HG03064 (cell line): ENCODE measurements around the gene SASH1.

Experiments
- ATAC-seq: cut with Tn5 transposase; IDR thresholded peaks from one replicate; pipeline ENCODE4 v1.9.1; 2021; ENCODE audit warnings: low read depth; ENCODE audit not compliant: unreplicated experiment

SASH1 gene

DNA sequence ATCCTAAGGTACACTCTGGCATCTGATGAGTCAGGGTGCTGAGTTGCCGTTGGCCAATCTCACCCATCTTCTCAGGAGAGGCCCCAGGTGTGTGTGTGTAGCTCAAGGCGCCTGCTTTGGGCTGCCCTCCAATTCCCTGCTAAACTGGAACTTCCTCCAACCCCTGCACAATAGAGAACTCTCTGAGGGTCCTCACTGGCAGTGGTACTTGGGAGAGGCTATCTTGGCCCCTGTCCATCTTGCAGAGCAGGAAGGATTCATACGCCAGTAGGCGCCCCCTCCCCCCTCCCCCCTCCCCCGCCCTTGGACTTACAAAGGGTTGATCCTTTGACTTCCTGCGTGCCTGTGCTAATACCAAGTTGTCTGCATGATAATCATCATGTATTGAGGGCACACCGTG is 173.6 kb downstream of the SASH1 start:
- ATAC-seq, result no peak

DNA sequence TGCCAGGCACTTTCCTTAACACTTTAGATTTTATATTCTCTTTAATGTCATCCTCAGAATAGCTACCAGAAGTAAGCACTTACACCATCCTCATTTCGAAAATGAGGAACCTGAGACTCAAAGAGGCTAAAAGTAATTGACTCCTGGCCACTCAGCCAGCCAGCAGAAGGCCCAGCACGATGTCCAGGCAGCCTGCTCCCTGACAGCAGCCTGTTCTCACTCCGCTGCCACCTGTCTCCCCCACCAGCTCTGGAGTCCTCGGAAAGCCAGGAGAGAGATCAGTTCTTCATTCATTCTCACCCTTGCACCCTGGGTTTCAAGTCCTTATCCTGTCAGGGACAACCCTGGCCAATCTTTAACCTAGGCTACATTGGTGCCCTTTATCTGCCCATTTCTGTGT is 174.0 kb downstream of the SASH1 start:
- ATAC-seq, result no peak

DNA sequence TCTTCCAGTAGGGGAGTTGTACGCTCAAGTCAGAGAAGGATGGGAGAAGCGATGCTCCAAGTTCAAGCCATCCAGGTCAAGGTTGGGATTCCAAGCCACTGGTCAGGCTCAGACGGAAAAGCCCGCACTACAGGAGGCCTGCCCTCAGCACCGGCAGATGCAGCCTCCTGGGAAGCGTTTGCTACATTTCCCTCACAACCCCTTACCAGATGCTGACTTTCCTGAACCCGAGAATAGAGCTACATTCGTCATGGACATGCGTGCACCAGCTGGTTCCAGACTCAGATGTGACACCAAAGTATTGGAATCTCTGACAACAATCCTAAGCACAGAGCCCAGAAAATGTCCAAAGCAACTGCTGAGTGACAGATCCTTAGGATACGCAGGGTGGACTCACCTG is 174.8 kb downstream of the SASH1 start:
- ATAC-seq, result no peak

DNA sequence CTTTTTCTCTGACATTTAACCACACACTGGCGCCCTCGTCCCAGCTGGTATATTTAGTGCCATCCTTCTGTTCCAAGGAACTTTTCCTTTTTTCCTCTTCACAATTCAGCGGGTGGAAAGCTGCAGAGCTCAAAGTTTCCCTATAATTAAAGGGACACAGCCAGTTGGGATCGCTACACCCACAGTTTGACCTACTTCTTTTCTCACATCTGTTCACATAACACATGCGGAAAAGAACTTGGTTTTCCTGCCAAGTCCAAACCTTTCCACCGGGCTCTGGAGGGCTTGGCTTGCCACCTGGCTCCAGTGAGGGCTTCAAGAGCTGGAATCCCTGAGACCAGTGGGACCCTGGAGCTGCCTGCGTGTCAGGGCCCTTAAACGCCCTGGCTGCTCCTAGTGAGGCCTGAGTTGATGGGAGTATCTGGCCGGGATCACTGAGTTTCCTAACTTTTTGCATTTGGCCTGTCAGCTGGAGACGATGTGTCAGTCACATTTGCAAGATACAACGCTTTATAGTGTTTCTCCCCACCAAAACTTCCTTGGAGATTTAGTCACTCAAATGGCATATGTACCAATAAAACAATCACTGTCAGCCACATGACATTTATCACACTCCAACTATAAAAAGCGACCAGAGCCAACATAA is 176.0 kb downstream of the SASH1 start:
- ATAC-seq, result no peak

DNA sequence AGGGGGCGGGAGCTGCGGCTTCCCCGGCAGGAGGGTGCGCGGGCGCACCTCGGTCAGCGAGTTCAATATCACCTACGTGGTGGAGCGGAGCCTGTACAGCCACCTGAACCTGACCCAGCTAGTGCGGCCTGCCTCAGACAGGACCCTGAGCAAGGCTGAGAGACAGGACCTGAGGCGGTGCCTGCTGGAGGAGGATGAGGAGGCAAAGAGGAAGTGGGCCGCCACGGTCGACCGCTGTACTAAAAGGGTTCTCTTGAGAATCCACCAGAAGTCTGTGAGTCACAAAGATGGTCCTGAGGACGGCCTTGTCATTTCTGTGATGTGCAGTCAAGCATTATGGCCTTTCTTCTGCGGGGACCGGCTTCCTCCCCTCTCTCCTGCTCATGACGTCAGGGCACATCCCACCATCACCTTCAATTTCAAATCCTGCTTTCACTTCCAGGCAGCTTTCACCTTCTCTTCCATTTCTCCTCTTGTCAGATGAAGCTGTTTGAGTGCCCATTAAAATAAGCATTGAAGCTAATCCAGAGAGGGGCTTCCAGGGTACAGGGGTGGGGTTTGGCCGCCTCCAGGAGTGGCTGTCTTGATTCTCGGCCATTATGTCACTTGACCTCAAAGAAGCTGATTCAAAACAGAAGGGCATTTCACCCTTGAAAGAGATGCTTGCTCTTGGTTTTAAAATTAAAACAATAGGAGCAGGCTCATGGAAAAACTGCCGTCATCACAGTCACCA is 177.6 kb downstream of the SASH1 start:
- ATAC-seq, result peak; percentile 88

DNA sequence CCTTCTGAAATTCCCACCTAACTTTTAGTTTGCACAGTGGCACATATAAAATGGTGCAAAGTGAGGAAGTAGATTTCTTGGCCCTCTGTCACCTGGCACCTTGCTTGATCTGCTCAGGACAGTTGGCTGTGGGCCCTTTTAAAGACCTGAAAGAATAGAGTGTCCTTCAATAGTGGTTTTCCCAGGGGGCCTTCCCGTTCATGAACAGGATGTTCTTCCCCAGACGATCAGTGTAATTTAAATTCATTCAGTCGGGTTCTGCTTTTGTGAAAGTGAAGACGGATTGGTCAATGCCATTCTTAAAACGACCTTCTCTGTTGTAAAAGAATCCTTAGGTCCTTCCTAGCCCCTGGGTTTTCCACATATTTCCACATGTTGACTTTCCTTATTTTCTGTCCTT is 178.5 kb downstream of the SASH1 start:
- no peak for ATAC-seq

DNA sequence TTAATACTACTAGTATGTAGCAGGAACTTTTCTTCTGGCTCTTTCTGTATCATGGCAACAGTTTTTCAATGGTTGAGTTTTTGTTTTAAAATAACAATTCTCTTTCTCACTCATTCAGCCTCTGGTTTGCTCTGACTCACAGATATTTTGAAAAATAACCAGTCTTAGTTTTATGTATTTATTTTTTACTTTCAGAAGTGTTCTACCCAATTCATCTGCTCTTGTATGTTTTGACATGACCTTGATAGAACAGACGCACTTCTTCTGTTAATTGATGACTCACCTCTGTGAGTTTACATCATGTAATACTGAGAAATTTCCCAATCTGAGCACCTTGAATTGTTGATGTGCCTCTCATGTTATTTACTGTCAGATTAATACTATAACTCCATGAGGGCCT is 178.9 kb downstream of the SASH1 start:
- no peak for ATAC-seq

DNA sequence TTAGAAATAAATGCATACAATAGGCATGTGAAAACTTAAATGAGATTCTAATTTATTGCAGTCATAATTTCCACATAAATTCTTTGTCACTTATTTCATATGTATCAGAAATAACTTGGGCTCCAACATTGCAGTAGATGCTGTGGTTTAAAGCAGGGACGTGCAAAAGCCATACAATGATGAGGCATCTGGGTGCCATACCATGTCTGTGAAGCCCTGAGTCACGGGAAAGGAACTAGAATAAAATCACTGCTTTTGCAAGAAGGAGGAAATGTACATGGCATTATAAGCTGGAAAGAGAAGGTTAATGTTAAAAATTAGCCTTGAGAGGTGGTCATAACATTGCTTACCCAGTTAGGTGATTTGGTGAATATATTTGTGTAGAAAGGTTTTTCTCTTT is 180.4 kb downstream of the SASH1 start:
- ATAC-seq, result no peak

DNA sequence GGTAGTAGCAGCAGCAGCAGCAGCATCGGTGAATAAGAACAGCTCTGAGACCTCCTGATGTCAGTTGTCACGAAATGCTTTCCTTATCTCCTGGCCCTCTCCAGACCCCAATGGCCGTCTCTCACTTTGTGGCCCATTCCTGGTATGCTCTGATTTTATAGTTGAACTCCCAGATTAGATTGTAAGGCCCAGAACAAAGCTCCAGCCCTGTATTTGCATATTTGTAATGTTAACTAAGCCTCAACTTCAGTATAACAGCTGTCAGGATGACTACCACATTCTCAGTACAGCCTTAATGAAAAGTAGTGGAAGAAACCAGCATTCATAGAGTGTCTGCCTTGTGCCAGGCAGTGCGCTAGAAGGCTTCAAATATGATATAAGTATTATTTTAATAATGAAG is 180.9 kb downstream of the SASH1 start:
- no peak for ATAC-seq

DNA sequence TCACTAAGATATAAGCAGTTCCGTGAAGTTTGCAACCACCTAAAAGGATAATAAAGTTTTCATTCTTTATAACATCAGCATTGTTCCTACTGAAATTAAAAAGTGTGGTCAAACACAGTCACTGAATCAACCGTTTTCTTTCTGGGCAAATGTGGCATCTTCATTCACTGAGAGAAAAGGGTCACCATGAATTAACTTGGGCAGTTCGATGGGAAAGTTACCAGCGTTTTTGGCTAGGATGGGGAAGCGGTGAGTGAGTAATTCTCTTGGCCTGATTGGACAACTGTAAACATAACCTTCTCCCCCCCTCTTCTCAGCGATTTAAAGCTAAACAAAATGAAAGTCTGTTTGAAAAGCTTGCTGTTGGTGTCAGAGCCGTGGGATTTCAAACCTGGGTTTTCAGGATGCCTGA is 181.8 kb downstream of the SASH1 start:
- no peak for ATAC-seq

DNA sequence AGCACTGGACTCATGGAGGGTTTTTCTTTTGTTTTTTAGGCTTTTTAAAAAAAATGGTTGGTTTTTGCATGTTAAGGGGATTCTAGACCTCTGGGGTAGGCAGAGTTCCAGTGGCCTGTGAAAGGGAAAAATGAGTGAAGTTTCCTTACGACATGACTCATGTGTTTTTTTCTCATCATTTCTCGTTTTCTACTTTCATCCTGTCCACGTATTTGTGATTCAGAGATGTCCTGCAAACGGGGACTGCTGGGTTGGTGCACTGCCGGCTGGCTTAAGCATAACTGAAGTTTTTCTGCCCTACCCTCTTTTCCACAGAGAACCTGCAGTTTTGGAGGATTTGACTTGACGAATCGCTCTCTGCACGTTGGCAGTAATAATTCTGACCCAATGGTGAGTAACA is 182.3 kb downstream of the SASH1 start:
- no peak for ATAC-seq

DNA sequence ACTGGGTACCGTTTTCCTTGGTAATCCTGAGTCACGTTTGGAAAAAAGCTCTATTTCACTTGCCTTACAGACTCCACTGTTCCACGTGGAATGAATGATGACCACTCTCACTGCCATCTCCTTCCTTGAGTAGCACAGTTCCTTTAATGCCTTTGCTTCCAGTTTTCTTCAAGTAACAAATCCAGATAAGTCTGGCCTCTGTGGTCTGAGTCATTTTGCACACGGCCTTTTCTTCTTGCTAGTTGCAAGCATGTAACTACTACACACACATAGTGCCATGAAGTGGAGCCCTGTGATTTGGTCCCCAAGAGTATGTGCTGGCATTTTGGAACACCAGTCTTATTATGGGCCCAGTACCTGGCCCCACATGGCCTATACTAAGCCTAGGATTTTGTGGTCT is 182.8 kb downstream of the SASH1 start:
- ATAC-seq, result no peak

DNA sequence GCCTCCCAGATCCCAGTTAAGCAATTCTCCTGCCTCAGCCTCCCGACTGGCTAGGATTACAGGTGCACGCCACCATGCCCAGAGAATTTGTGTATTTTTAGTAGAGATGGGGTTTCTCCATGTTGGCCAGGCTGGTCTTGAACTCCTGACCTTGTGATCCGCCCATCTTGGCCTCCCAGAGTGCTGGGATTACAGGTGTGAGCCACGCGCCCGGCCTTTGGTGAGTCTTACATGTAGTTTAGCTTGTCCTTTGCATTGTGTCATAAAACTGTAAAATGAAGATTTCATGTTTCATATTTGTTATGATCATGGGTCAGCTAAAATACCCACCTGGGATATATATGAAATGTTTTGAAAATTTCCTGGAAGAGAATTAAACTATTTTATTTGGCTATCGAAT is 183.5 kb downstream of the SASH1 start:
- ATAC-seq, result no peak

DNA sequence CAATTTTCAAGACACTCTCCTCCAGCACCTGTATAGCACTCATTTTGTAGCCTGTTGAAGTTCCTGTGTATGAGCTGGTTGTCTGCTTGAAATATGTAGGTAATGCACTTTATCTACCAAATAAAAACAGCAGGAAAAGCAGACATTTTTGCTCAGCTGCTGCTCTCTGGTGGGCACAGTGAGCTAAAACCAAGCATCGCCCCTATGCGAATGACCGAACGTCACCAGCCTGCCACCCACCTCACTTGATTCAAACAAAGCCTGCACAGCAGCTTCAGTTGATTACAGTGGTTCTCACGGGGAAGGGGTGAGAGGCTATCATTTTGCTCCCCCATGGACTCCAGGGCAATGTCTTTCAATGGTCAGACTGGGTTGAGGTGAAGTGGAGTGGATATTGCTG is 185.7 kb downstream of the SASH1 start:
- ATAC-seq, result no peak

DNA sequence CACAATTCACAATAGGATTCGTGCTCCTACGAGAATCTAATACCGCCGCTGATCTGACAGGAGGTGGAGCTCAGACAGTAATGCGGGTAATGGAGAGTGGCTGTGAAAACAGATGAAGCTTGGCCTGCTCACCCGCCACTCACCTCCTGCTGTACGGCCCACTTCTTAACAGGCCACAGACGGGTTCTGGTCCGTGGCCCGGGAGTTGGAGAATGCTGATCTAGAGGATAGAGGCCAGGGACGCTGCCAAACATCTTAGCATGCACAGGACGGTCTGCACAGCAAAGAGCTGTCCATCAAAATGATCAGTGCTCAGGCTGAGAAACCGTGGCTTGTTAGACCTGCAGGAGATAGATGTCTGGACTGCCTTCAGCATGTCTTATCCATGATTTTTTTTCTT is 186.4 kb downstream of the SASH1 start:
- no peak for ATAC-seq

DNA sequence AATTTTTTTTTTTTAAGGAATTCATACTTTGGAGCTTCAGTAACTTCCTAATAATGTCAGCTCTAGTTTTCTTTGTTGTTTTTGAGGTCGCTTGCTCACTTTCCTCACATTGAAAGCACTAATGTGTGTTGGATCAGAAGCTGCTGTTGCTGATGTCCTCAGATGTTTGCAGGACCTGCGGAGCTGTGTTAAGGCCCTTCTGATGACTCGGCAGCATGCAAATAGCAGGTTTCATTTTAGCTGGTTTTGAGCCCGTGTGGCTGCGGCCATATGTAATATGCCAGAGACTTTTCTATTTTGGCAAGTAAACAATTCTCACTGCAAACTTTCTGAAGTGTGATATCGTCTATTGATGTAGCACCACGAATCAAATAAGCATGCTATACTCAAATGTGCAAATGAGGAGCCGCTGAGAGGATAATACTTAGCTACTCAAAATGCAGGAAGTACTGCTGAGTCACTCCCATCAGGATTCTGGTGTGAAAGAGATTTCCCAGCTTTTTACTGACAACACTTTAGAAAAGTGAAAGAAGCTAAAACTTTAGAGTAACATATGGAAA is 187.8 kb downstream of the SASH1 start:
- no peak for ATAC-seq

DNA sequence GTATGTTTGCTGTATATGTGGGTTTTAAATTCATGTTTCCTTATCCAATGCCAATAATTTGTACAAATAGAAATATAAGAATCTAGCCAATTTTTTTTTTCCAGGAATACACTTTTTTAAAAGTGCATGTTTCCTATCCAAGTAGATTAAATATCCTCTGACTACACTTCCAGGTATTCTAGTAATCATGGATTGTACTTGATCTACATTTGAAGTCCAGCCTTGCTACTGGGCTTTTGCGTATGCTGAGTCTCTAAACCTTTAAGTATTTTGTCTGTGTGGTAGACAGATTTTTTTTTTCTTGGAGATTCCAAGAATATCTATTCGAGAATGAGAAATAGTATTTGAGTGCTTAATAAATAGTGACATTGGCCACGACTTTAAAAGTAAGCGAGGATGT is 188.3 kb downstream of the SASH1 start:
- ATAC-seq, result no peak

DNA sequence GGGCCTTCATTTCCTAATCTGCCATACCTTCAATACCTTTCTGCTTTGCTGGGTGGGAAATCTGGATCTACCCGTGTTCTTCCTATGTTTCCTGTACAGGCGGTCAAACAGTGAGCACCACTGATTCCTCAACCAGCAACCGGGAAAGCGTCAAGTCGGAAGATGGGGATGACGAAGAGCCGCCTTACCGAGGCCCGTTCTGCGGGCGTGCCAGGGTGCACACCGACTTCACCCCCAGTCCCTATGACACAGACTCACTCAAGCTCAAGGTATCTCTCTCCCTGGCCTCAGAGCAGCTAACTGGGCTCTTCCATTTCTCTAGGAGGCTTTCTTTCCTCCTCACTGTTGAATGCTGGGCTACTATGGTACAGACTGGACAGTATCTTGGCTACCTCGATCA is 190.1 kb downstream of the SASH1 start:
- no peak for ATAC-seq

DNA sequence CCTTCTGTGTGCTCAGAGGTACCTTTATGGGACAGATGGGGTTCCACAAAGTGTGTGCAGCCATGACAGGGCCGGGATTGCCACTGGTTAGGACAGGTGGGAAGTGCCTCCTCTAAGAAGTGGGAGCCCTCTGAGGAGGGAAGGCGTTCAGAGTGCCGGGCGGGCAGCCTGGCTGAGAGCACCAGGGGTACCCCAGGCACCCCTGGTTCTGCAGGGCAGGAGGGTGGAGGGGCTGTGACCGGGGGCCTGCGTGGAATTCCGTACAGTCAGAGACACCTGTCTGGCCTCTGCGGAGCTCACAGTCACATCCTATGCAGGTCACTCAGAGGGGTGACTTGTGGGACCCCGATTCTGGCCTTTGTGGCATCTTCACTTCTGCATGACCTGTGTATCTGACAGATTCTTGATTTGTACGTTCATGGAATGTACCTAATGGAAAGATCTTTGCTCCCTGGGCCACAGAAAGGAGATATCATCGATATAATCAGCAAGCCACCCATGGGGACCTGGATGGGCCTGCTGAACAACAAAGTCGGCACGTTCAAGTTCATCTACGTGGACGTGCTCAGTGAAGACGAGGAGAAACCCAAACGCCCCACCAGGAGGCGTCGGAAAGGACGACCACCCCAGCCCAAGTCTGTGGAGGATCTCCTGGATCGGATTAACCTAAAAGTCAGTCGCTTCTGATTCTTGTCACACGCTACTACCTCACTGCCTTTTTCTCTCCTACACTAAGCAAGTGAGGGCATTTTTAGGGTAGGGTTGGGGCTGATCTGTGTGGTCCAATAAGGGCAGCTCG is 190.9 kb downstream of the SASH1 start:
- ATAC-seq, result no peak

DNA sequence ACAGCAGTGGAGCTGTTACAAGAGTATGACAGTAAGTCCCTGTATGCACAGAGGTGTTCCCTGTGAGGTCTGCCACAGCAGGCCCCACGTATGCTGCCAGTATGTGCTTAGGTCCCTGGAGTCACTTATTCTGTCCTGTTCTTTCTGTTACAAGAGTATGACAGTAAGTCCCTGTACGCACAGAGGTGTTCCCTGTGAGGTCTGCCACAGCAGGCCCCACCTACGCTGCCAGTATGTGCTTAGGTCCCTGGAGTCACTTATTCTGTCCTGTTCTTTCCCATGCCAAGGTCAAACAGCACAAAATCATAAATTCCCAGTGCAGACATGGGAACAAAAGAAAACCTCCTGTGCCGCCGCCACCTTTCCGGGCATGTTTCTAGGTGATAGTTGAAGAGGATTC is 192.2 kb downstream of the SASH1 start:
- no peak for ATAC-seq

DNA sequence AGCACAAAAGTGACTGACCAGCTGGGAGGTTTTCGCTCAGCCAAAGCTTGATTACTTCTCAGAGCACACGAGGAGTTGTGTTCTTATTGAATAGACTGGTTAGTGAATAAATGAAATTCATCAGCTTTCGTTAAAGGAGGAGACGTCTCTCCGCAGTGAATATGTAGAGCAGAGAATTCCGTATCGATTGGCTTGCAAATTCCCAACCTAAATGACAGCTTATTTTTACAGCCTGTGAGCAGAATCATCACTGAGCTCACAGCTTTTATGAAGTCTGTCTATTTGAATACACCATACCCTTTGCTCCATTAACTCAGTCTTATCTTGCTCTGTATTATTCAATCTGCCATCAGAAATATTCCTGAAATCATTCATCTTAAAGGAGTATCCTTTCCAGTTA is 192.7 kb downstream of the SASH1 start:
- no peak for ATAC-seq
